ENCODE data around the gene TNKS1BP1.

DNA sequence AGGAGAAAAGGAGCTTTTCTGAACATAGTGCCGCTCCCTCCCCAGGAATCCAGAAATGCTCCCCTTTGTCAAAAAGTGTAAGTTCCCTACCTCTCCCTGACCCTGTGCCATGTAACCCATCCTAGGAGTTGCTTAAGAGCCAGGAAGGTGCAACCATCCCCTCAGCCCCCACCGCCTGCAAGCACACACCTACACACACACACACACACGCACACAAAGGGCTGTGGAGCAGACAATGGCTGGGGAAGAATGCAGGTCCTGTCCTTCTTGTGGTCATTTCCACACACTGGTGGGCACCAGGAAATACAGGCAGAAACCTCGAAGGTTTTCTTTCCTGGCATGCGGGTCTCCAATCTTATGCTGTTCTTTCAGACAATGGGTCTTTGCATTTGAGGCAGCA is 14.6 kb upstream of the TNKS1BP1 start:
- TF ChIP-seq, protein P1, sequence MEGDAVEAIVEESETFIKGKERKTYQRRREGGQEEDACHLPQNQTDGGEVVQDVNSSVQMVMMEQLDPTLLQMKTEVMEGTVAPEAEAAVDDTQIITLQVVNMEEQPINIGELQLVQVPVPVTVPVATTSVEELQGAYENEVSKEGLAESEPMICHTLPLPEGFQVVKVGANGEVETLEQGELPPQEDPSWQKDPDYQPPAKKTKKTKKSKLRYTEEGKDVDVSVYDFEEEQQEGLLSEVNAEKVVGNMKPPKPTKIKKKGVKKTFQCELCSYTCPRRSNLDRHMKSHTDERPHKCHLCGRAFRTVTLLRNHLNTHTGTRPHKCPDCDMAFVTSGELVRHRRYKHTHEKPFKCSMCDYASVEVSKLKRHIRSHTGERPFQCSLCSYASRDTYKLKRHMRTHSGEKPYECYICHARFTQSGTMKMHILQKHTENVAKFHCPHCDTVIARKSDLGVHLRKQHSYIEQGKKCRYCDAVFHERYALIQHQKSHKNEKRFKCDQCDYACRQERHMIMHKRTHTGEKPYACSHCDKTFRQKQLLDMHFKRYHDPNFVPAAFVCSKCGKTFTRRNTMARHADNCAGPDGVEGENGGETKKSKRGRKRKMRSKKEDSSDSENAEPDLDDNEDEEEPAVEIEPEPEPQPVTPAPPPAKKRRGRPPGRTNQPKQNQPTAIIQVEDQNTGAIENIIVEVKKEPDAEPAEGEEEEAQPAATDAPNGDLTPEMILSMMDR (IDR thresholded peaks at IDR 0.05): no peak
- TF ChIP-seq POLR2AphosphoS5 (IDR thresholded peaks at IDR 0.05): no peak

Measured in transverse colon (tissue), 4 donors.